GM20000 (cell line): Measurements from ENCODE around the gene PGBD5.

ENCODE experiments used
- DNase-seq: peaks from one replicate; pipeline ENCODE4 v3.0.0; 2012; ENCODE audit warnings: low spot score
- CTCF ChIP-seq: IDR thresholded peaks from 2 replicates; pipeline ENCODE4 v1.5.1; 2012; ENCODE audit warnings: mild to moderate bottlenecking, control low read depth; ENCODE audit errors: extremely low read depth, missing control alignments

PGBD5 gene

DNA sequence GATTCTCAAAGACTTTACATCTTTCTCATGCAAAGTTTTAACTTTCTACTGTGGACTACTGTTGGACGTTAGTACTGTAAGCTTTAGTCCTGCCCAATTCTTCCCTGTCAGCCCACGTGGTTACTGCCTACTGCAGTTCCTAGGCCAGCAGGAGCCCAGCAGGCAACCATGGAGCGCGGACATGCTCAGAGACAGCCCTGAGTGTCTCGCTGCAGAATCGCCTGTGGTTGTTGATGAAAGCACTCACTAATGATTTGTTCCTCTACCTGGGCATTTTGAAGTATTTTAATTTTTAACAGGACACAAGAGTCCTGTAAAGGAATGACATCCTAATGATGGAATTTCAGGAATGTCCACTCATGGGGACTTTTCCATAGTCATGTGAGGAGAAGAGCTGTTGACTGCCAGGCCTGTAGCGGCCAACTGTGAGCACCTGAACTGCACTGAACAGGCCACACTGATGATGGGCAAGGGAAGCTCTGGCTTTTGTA is 44.1 kb downstream of the PGBD5 start:
- TF ChIP-seq CTCF, result no peak
- DNase-seq, result no peak

- DNase-seq, result no peak
- TF ChIP-seq CTCF, result no peak
Observed at GRCh38 chr1:230381585-230381984, 44.5 kb downstream of the PGBD5 start.

DNA sequence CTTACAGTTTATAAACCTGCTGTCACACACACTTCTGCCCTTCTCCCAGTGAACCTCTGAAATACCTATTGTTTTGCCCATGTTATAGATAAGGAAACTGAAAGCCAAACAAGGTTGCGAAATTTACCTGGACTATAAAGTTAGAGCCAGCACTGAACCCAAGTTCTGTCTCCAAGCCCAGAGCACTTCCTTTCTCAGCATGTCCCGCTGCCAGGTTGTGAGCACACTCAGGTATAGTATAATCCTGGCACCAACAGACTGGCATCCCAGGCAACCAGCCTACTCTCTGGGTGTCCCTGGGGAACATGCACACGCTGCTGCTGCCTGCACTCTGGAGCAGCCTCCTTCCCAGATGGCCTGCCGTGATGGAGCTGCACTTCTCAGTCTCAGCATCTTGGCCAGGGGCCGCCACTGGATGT is 45.1 kb downstream of the PGBD5 start:
- no peak for TF ChIP-seq CTCF
- DNase-seq, result no peak

GRCh38 chr1:230379928-230380327 is 46.2 kb downstream of the PGBD5 start:
- no peak for DNase-seq
- TF ChIP-seq CTCF, result no peak

- DNase-seq, result no peak
- TF ChIP-seq CTCF, result no peak
Observed at GRCh38 chr1:230379462-230379861, 46.7 kb downstream of the PGBD5 start.

GRCh38 chr1:230377851-230378250 is 48.3 kb downstream of the PGBD5 start:
- TF ChIP-seq CTCF, result no peak
- DNase-seq, result no peak

DNA sequence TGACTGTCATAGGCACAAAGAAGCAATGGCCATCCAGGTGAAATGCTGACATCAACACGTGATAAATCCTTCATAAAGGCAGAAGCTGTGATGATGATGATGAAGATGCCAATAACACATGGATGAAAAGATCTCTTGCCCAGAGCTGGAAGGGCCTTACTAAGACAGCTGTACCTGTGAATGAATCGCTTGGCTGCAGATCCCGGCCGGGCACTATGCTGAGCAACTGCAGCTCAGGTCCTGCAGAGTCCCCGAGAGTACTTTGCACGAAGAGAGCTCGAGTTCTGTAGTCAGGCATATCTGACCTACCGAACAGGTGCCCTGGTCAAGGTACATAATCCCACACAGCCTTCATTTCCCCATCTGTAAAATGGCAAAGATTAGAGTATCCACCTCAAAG is 48.8 kb downstream of the PGBD5 start:
- TF ChIP-seq CTCF, result no peak
- no peak for DNase-seq
